SK-N-MC (cell line): Measurements from ENCODE around the gene DOCK1.
"Not testable (repeated sequence)": the region's sequence is repeated elsewhere in the genome, so short reads cannot be mapped to it uniquely, and the experiment has no call there.

Experiments used
- DNase-seq: peaks from one replicate; pipeline ENCODE4 v3.0.0-alpha.2; 2011; ENCODE audit warnings: low read depth, low spot score
- H3K27ac ChIP-seq: fragments of 200-600 bp; sonication (generic); 2 replicates; pipeline ENCODE4 v1.5.1; 2016; ENCODE audit warnings: mixed run types
- H3K36me3 ChIP-seq: fragments of 200-600 bp; sonication (generic); 2 replicates; pipeline ENCODE4 v1.6.1; 2017; ENCODE audit warnings: antibody characterized with exemption, low read length, mixed read lengths; ENCODE audit not compliant: insufficient read depth
- H3K4me3 ChIP-seq: fragments of 200-600 bp; sonication (generic); 2 replicates; pipeline ENCODE4 v1.5.1; 2016
- H3K9ac ChIP-seq: fragments of 200-600 bp; sonication (generic); 2 replicates; pipeline ENCODE4 v1.8.0; 2017; ENCODE audit warnings: mixed run types, mixed read lengths; ENCODE audit not compliant: insufficient read length
- H3K9me3 ChIP-seq: fragments of 200-600 bp; sonication (generic); 2 replicates; pipeline ENCODE4 v1.6.1; 2017; ENCODE audit warnings: low read depth, mild to moderate bottlenecking, antibody characterized with exemption, low read length, moderate library complexity, mixed read lengths
- EZH2 ChIP-seq: fragments of 200-600 bp; sonication (generic); IDR thresholded peaks from one replicate; pipeline ENCODE4 v1.6.1; 2017; ENCODE audit warnings: antibody characterized with exemption
- FOXP2 ChIP-seq: optimal IDR thresholded peaks from 2 replicates; pipeline ENCODE3; 2011; ENCODE audit warnings: mild to moderate bottlenecking, moderate library complexity; ENCODE audit not compliant: insufficient read depth; ENCODE audit errors: extremely low read length, control extremely low read depth
- POLR2AphosphoS5 ChIP-seq: IDR thresholded peaks from 2 replicates; pipeline ENCODE4 v1.6.1; 2012; ENCODE audit warnings: mild to moderate bottlenecking, low read depth, low read length, borderline replicate concordance

Gene DOCK1

GRCh38 chr10:127290850-127291249 lies 385.6 kb downstream of the DOCK1 start:
- TF ChIP-seq EZH2 = no peak
- no peak for TF ChIP-seq FOXP2
- no peak for TF ChIP-seq POLR2AphosphoS5
- no peaks in the 10 kb centered on the region for H3K36me3 ChIP-seq
- no peak overlapping the region for H3K27ac ChIP-seq

GRCh38 chr10:127291329-127291728 lies 386.1 kb downstream of the DOCK1 start:
- H3K4me3 ChIP-seq = no peak overlapping the region
- no peak for DNase-seq
- no peak overlapping the region for H3K9ac ChIP-seq
- no peaks in the 10 kb centered on the region for H3K36me3 ChIP-seq
- no peaks in the 10 kb centered on the region for H3K9me3 ChIP-seq
- TF ChIP-seq POLR2AphosphoS5 = no peak
- no peak for TF ChIP-seq FOXP2
- no peak for TF ChIP-seq EZH2
- no peak overlapping the region for H3K27ac ChIP-seq

More at GRCh38 chr10:127290850-127291249, 385.6 kb downstream of the DOCK1 start:
- Histone ChIP-seq H3K9me3 (no peaks in the 10 kb centered on the region), H3K4me3 (no peak overlapping the region), H3K9ac (no peak overlapping the region)
- no peak for DNase-seq

GRCh38 chr10:127292888-127293287 lies 387.7 kb downstream of the DOCK1 start:
- TF ChIP-seq FOXP2 = no peak
- no peak for TF ChIP-seq POLR2AphosphoS5
- no peak for TF ChIP-seq EZH2
- no peaks in the 10 kb centered on the region for H3K36me3 ChIP-seq
- H3K4me3 ChIP-seq = no peak overlapping the region
- H3K9ac ChIP-seq = no peak overlapping the region
- DNase-seq = no peak
- H3K9me3 ChIP-seq = no peaks in the 10 kb centered on the region
- H3K27ac ChIP-seq = no peak overlapping the region

DNA sequence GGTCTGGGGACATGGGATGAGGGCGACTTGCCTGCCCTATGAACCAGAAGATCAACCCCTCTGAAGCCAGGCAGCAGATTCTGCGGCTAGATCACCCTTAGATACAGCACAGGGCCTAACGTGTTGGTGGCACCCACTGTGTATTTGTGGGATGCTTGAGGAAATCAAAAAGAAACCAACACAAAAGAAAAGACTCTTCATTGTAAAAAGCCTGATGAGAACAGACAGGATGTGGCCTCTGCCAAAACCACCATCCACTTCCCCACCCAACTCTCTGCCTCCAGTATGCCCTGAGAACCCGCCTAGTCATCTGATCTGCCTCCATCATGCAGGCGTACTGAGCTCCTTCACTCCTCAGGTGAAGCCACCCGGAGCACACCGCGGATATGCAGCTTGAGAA lies 388.4 kb downstream of the DOCK1 start:
- H3K9me3 ChIP-seq = no peaks in the 10 kb centered on the region
- no peak for DNase-seq
- no peaks in the 10 kb centered on the region for H3K36me3 ChIP-seq
- no peak overlapping the region for H3K9ac ChIP-seq
- no peak for TF ChIP-seq FOXP2
- no peak for TF ChIP-seq EZH2
- no peak for TF ChIP-seq POLR2AphosphoS5
- H3K4me3 ChIP-seq = no peak overlapping the region
- H3K27ac ChIP-seq = no peak overlapping the region

DNA sequence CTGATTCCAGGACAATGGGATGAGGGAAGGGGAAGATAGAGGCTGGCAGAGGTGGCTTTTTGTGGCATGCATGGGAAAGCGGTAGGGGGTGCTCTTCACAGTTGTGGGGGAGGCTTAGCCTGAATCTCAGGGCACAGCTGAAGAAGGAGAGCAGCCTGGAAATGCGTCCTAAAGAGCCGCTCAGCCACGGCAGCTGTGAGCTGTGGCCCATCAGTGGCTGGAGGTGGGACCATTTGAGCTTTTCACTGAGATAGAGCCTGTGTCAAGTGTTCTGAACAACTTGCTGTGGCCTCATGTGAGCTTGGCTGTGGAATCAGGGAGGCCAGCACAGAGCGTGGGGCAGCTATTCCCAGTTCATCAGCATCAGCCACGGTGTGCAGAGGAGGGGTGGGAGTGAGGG lies 391.5 kb downstream of the DOCK1 start:
- no peak overlapping the region for H3K27ac ChIP-seq
- no peaks in the 10 kb centered on the region for H3K9me3 ChIP-seq
- no peak for DNase-seq
- TF ChIP-seq POLR2AphosphoS5 (no peak), EZH2 (no peak), FOXP2 (no peak)
- no peak overlapping the region for H3K4me3 ChIP-seq
- H3K36me3 ChIP-seq = no peaks in the 10 kb centered on the region
- H3K9ac ChIP-seq = no peak overlapping the region

GRCh38 chr10:127298381-127298780 lies 393.2 kb downstream of the DOCK1 start:
- no peaks in the 10 kb centered on the region for H3K9me3 ChIP-seq
- H3K4me3 ChIP-seq = no peak overlapping the region
- no peak overlapping the region for H3K27ac ChIP-seq
- no peak overlapping the region for H3K9ac ChIP-seq
- no peak for TF ChIP-seq EZH2
- TF ChIP-seq POLR2AphosphoS5 = no peak
- no peak for TF ChIP-seq FOXP2
- no peaks in the 10 kb centered on the region for H3K36me3 ChIP-seq
- no peak for DNase-seq

GRCh38 chr10:127299192-127299591 lies 394.0 kb downstream of the DOCK1 start:
- H3K9ac ChIP-seq, H3K4me3 ChIP-seq, H3K27ac ChIP-seq, H3K36me3 ChIP-seq, H3K9me3 ChIP-seq, DNase-seq: not testable (repeated sequence)

GRCh38 chr10:127299956-127300689 lies 394.9 kb downstream of the DOCK1 start:
- no peak for DNase-seq
- TF ChIP-seq POLR2AphosphoS5 (no peak), EZH2 (no peak), FOXP2 (no peak)
- no peak overlapping the region for H3K27ac ChIP-seq
- no peak overlapping the region for H3K9ac ChIP-seq
- no peaks in the 10 kb centered on the region for H3K36me3 ChIP-seq
- no peaks in the 10 kb centered on the region for H3K9me3 ChIP-seq
- H3K4me3 ChIP-seq = no peak overlapping the region

DNA sequence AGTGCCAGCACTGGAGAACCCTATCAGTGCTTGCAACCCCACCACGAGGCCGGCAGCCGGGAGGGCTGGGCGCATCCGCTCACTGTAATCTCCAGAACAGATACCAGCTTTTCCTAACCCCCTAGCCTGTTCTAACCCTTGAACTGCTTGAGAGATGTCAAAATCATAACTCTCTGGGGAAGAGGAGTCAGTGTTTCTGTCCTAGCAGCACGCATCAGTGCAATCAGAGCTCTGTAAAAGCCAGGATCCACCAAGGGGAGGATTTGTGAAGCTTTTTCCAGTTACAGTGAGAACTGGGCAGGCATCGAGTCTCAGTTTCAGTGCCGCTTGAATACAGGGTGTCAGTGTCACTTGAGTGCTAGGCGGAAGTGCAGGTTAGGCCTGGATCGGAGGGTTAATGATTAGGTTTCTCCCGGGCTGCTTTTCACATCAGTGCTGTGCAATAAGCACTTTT lies 395.7 kb downstream of the DOCK1 start:
- TF ChIP-seq FOXP2 (no peak), POLR2AphosphoS5 (no peak), EZH2 (no peak)
- H3K9ac ChIP-seq = no peak overlapping the region
- no peak for DNase-seq
- H3K9me3 ChIP-seq = no peaks in the 10 kb centered on the region
- no peak overlapping the region for H3K27ac ChIP-seq
- no peaks in the 10 kb centered on the region for H3K36me3 ChIP-seq
- H3K4me3 ChIP-seq = no peak overlapping the region
